ENCODE results near the gene RELT. TPM values are rescaled to one million over a fixed set of nuclear protein-coding genes. Genes with fewer than 3 reads are reported as not detected.

RELT gene
- total and polyA plus RNA-seq, 8 donors = 1.2 to 18.7 (median 1.9) TPM; not detected in 2

GRCh38 chr11:73422886-73423285 is 46.7 kb downstream of the RELT start:
- peaks cover 0 to 21% (median 17%) of the 10 kb centered on the region in 4 donors for H3K36me3 ChIP-seq
- DNase-seq = no peak
- peaks cover 0 to 8% (median 0%) of the 10 kb centered on the region in 4 donors for H3K4me1 ChIP-seq
- TF ChIP-seq POLR2AphosphoS5 (IDR thresholded peaks at IDR 0.05) = no peak
- no peaks in the 10 kb centered on the region for H3K27me3 ChIP-seq
- intact Hi-C loops (cut with DNase I; ENCODE audit: low total_unique reads) = no loop called here
- 87 to 98% (median 94%) methylated on average over 4 of the region's 4 CpGs for WGBS, 5 donors
- no peak overlapping the region for H3K4me3 ChIP-seq
- H3K27ac ChIP-seq = no peak overlapping the region
- H3K9me3 ChIP-seq = no peaks in the 10 kb centered on the region

DNA sequence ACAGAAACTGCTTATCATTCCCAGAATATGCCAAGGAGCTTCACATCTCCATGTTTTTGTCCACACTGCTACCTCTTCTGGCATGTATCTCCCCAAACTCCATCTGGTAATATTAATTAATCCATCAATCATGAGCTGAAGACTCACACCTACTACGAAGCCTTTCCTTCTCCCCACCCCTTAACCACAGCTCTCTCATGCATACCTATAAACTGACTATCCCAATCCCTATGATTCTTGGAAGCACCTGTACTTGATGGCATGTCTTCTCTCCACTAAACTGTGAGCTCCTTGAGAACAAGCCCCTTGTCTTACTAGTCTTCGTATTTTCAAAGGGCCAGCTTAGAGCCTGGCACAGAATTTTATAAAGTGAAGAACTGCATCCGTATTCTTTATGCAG is 47.3 kb downstream of the RELT start:
- Histone ChIP-seq H3K27ac (no peak overlapping the region), H3K36me3 (peaks cover 0 to 15% (median 11%) of the 10 kb centered on the region in 4 donors), H3K4me3 (no peak overlapping the region), H3K9me3 (no peaks in the 10 kb centered on the region), H3K4me1 (peaks cover 0 to 8% (median 0%) of the 10 kb centered on the region in 4 donors), H3K27me3 (no peaks in the 10 kb centered on the region)
- TF ChIP-seq, protein P1, sequence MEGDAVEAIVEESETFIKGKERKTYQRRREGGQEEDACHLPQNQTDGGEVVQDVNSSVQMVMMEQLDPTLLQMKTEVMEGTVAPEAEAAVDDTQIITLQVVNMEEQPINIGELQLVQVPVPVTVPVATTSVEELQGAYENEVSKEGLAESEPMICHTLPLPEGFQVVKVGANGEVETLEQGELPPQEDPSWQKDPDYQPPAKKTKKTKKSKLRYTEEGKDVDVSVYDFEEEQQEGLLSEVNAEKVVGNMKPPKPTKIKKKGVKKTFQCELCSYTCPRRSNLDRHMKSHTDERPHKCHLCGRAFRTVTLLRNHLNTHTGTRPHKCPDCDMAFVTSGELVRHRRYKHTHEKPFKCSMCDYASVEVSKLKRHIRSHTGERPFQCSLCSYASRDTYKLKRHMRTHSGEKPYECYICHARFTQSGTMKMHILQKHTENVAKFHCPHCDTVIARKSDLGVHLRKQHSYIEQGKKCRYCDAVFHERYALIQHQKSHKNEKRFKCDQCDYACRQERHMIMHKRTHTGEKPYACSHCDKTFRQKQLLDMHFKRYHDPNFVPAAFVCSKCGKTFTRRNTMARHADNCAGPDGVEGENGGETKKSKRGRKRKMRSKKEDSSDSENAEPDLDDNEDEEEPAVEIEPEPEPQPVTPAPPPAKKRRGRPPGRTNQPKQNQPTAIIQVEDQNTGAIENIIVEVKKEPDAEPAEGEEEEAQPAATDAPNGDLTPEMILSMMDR (IDR thresholded peaks at IDR 0.05) = no peak
- TF ChIP-seq POLR2AphosphoS5 (IDR thresholded peaks at IDR 0.05) (no peak), EP300 (IDR thresholded peaks at IDR 0.05) (no peak), POLR2A (IDR thresholded peaks at IDR 0.05) (no peak)
- intact Hi-C loops (cut with DNase I; ENCODE audit: low total_unique reads) = no loop called here
- DNase-seq = no peak
- 92 to 96% (median 95%) methylated on average over 3 of the region's 3 CpGs for WGBS, 5 donors

- Histone ChIP-seq H3K4me1 (peaks cover 0 to 8% (median 0%) of the 10 kb centered on the region in 4 donors), H3K27ac (no peak overlapping the region), H3K27me3 (no peaks in the 10 kb centered on the region), H3K36me3 (peaks cover 0 to 5% (median 2%) of the 10 kb centered on the region in 4 donors), H3K4me3 (no peak overlapping the region), H3K9me3 (no peaks in the 10 kb centered on the region)
- peak in 1 of 2 donors; percentile 19 for DNase-seq
- TF ChIP-seq, protein P1 (IDR thresholded peaks at IDR 0.05) = no peak
- TF ChIP-seq POLR2AphosphoS5 (IDR thresholded peaks at IDR 0.05) (no peak), EP300 (IDR thresholded peaks at IDR 0.05) (no peak), POLR2A (IDR thresholded peaks at IDR 0.05) (no peak)
- intact Hi-C loops (cut with DNase I; ENCODE audit: low total_unique reads) = no loop called here
- WGBS, 5 donors = 50 to 100% (median 87%) methylated on average over 1 of the region's 1 CpG
Measured at GRCh38 chr11:73425108-73425507, 48.9 kb downstream of the RELT start.

- Histone ChIP-seq H3K4me1 (peaks cover 0 to 8% (median 0%) of the 10 kb centered on the region in 4 donors), H3K27me3 (no peaks in the 10 kb centered on the region), H3K36me3 (peaks cover 0 to 9% (median 4%) of the 10 kb centered on the region in 4 donors), H3K27ac (no peak overlapping the region), H3K9me3 (no peaks in the 10 kb centered on the region), H3K4me3 (no peak overlapping the region)
- TF ChIP-seq, protein P1 (IDR thresholded peaks at IDR 0.05) = no peak
- TF ChIP-seq EP300 (IDR thresholded peaks at IDR 0.05) = no peak
- TF ChIP-seq POLR2AphosphoS5 (IDR thresholded peaks at IDR 0.05) = no peak
- peak in 1 of 2 donors; percentile 48 for DNase-seq
- intact Hi-C loops (cut with DNase I; ENCODE audit: low total_unique reads) = no loop called here
- 73 to 88% (median 79%) methylated on average over 2 of the region's 2 CpGs for whole genome bisulfite sequencing, 5 donors
Measured at GRCh38 chr11:73426219-73426850, 50.1 kb downstream of the RELT start.

DNA sequence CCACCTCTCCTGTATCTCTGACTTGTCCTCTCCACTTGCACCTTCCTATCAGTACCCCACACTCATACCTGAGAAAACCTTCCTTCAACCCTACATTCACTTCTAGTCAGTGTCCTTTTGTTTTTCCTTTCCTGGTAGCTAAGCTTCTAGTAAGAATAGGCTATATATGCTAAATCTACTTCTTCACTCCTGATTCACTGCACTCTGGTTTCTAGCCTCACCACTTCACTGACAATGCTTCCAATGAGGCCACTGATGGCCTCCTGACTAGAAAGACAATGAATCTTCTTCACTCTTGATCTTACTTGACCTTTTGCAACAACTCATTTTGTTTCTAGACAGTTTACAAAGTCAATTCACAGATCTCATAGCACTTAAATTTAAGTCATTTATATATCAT is 52.0 kb downstream of the RELT start:
- Histone ChIP-seq H3K36me3 (peaks cover 0 to 9% (median 4%) of the 10 kb centered on the region in 4 donors), H3K9me3 (no peaks in the 10 kb centered on the region), H3K27me3 (no peaks in the 10 kb centered on the region), H3K27ac (no peak overlapping the region), H3K4me3 (no peak overlapping the region), H3K4me1 (peaks cover 0 to 8% (median 0%) of the 10 kb centered on the region in 4 donors)
- intact Hi-C loops (cut with DNase I; ENCODE audit: low total_unique reads) = no loop called here
- no peak for DNase-seq
- TF ChIP-seq POLR2A (IDR thresholded peaks at IDR 0.05) (no peak), EP300 (IDR thresholded peaks at IDR 0.05) (no peak), POLR2AphosphoS5 (IDR thresholded peaks at IDR 0.05) (no peak)
- TF ChIP-seq, protein P1 (IDR thresholded peaks at IDR 0.05) = no peak
